HL-60 (cell line): ENCODE measurements around the gene GLI2.

Source experiments
- CTCF ChIP-seq: IDR thresholded peaks from one replicate; pipeline ENCODE4 v1.5.1; 2011; ENCODE audit warnings: low read length, control low read depth, inconsistent platforms; ENCODE audit not compliant: insufficient read depth
- GABPA ChIP-seq: IDR thresholded peaks from 2 replicates; pipeline ENCODE4 v1.6.1; 2012; ENCODE audit warnings: low read depth
- POLR2AphosphoS5 ChIP-seq: IDR thresholded peaks from 2 replicates; pipeline ENCODE4 v1.6.1; 2012; ENCODE audit warnings: low read depth
- REST ChIP-seq: IDR thresholded peaks from 2 replicates; pipeline ENCODE4 v1.6.1; 2012; ENCODE audit warnings: low read depth; ENCODE audit not compliant: insufficient replicate concordance
- SPI1 ChIP-seq: IDR thresholded peaks from 2 replicates; pipeline ENCODE4 v1.6.1; 2012; ENCODE audit warnings: low read depth, mild to moderate bottlenecking, borderline replicate concordance

- TF ChIP-seq CTCF = no peak
- no peak for TF ChIP-seq REST
- TF ChIP-seq POLR2AphosphoS5 = no peak
- TF ChIP-seq GABPA = no peak
- no peak for TF ChIP-seq SPI1
Measured at GRCh38 chr2:120771111-120771780, 35.6 kb downstream of the GLI2 start.
